Neutrophil (primary cell): Measurements from ENCODE around the gene LRRTM2.

ENCODE experiments used
- H3K27ac ChIP-seq: fragments of 200-600 bp; sonication (generic); 2 replicates; pipeline ENCODE4 v1.5.1; 2016; ENCODE audit warnings: mild to moderate bottlenecking, moderate library complexity
- H3K27me3 ChIP-seq: fragments of 200-600 bp; sonication (generic); 2 replicates; pipeline ENCODE4 v1.6.0; 2016; ENCODE audit warnings: mild to moderate bottlenecking
- H3K36me3 ChIP-seq: fragments of 200-600 bp; sonication (generic); 2 replicates; pipeline ENCODE4 v1.5.1; 2017
- H3K4me1 ChIP-seq, 2 experiments: fragments of 200-600 bp in 1 of 2; sonication (generic) in 1 of 2; 1 replicate in 1 of 2; 2 replicates in 1 of 2; pipeline versions ENCODE4 v1.5.1 to v1.6.1; 2013 to 2016; ENCODE audit warnings: low read depth in 1 of 2, low read length in 1 of 2, mild to moderate bottlenecking in 1 of 2, moderate library complexity in 1 of 2; ENCODE audit not compliant: control insufficient read depth in 1 of 2, insufficient read depth in 1 of 2
- H3K4me3 ChIP-seq, 2 experiments: fragments of 200-600 bp in 1 of 2; sonication (generic) in 1 of 2; 1 replicate in 1 of 2; 2 replicates in 1 of 2; pipeline ENCODE4 v1.5.1; 2013 to 2016; ENCODE audit warnings: low read depth in 1 of 2, low read length in 1 of 2, mild to moderate bottlenecking in 1 of 2, moderate library complexity in 1 of 2
- H3K9me3 ChIP-seq: fragments of 200-600 bp; sonication (generic); 2 replicates; pipeline ENCODE4 v1.5.1; 2016
- CTCF ChIP-seq: fragments of 200-600 bp; sonication (generic); IDR thresholded peaks from 2 replicates; pipeline ENCODE4 v1.5.1; 2016; ENCODE audit warnings: antibody characterized with exemption

The LRRTM2 gene

GRCh38 chr5:138867011-138867410 is 8.1 kb downstream of the LRRTM2 start:
- Histone ChIP-seq H3K9me3 (no peaks in the 10 kb centered on the region), H3K27me3 (peaks cover 16% of the 10 kb centered on the region), H3K4me3 (no peak overlapping the region), H3K27ac (no peak overlapping the region), H3K4me1 (peaks cover 0 to 3% of the 10 kb centered on the region in 2 experiments), H3K36me3 (no peaks in the 10 kb centered on the region)
- no peak for TF ChIP-seq CTCF

GRCh38 chr5:138853132-138853531 is 22.0 kb downstream of the LRRTM2 start:
- Histone ChIP-seq H3K9me3 (no peaks in the 10 kb centered on the region), H3K4me3 (no peak overlapping the region), H3K27me3 (no peaks in the 10 kb centered on the region), H3K36me3 (no peaks in the 10 kb centered on the region), H3K4me1 (no peaks in the 10 kb centered on the region), H3K27ac (no peak overlapping the region)
- no peak for TF ChIP-seq CTCF

- Histone ChIP-seq H3K4me1 (no peaks in the 10 kb centered on the region), H3K9me3 (no peaks in the 10 kb centered on the region), H3K27me3 (no peaks in the 10 kb centered on the region), H3K36me3 (no peaks in the 10 kb centered on the region), H3K4me3 (no peak overlapping the region), H3K27ac (no peak overlapping the region)
- TF ChIP-seq CTCF = no peak
These were observed 24.2 kb downstream of the LRRTM2 start for GRCh38 chr5:138850865-138851435.

DNA sequence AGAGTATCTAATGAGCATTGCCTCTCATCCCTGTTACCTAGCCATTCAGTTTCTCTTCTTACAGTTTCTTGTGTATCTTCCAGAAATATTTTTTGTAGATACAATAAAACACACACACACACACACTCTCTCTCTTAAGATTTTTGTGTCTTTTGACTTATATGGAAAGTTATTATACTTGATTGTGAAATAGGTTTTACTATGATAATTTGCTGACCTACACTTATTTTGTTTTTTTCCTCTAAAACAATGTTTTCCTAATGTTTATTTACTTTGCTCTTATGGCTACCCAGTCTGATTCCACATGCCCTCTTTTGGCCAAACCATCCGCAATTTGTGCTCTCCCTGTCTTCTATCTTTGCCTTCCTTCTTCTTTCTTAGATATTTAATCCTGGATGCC is 25.3 kb downstream of the LRRTM2 start:
- H3K4me1 ChIP-seq = no peaks in the 10 kb centered on the region
- no peaks in the 10 kb centered on the region for H3K27me3 ChIP-seq
- H3K9me3 ChIP-seq = no peaks in the 10 kb centered on the region
- no peaks in the 10 kb centered on the region for H3K36me3 ChIP-seq
- no peak for TF ChIP-seq CTCF
- H3K4me3 ChIP-seq = no peak overlapping the region
- H3K27ac ChIP-seq = no peak overlapping the region

GRCh38 chr5:138849439-138849838 is 25.7 kb downstream of the LRRTM2 start:
- no peaks in the 10 kb centered on the region for H3K36me3 ChIP-seq
- no peak overlapping the region for H3K27ac ChIP-seq
- H3K9me3 ChIP-seq = no peaks in the 10 kb centered on the region
- H3K27me3 ChIP-seq = no peaks in the 10 kb centered on the region
- H3K4me1 ChIP-seq = no peaks in the 10 kb centered on the region
- no peak for TF ChIP-seq CTCF
- no peak overlapping the region for H3K4me3 ChIP-seq
